Suprapubic skin (tissue), 4 donors: ENCODE measurements around the gene OOSP1.

ENCODE experiments used
- EP300 ChIP-seq: sonication (generic); formaldehyde crosslinking; IDR thresholded peaks from one replicate; pipeline ENCODE4 v1.6.1; 2017; ENCODE audit warnings: antibody characterized with exemption
- POLR2A ChIP-seq, 2 donors: fragments of 450-650 bp; IDR thresholded peaks; one replicate each; pipeline ENCODE4 v1.6.1; 2017; ENCODE audit warnings: antibody characterized with exemption in 2 of 2, mild to moderate bottlenecking in 2 of 2, moderate library complexity in 2 of 2
- POLR2AphosphoS5 ChIP-seq, 3 donors: sonication (generic); formaldehyde crosslinking; IDR thresholded peaks; one replicate each; pipeline ENCODE4 v1.6.1; 2017; ENCODE audit warnings: antibody characterized with exemption in 3 of 3
- TF ChIP-seq, protein P1 (sequence below), 2 donors: fragments of 200-600 bp in 1 of 2; fragments of 450-650 bp in 1 of 2; sonication (generic) in 1 of 2; IDR thresholded peaks; one replicate each; pipeline ENCODE4 v1.5.1; 2016 to 2019; ENCODE audit warnings: antibody characterized with exemption in 2 of 2, mild to moderate bottlenecking in 1 of 2, moderate library complexity in 1 of 2

DNA sequence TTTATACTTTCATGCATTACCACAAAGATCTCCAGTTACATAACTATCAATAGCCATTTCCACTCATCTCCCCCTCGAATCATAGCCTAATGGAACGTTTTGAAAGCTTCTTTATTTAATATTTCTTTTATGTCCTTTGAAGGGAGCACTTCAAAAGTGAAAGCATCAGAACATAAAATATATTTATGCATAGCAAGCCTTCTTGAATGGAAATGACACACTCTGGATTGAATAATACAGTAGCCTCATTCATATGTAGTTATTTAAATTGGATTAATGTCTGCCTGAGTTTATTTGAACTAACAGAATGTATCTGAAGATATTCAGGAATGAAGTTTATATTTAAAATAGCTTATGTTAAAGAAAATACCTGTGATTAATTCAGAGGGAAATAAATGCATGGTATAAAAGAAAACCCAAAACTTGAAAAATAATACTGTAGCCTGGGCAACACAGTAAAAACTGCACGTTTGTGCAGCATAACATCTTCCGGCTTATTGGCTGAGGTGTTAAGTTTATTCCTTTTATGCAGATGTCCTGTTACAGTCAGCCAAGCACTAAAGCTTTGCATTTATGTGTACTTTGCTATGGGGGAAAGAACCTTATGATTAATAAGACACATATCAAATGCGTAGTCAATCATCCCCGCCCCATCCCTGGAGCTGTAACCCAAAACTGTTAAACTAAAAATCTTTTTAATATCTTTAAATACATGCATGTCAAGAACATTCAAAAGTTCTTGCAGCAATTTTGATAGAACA, 37.7 kb upstream of the OOSP1 start:
- TF ChIP-seq, protein P1, sequence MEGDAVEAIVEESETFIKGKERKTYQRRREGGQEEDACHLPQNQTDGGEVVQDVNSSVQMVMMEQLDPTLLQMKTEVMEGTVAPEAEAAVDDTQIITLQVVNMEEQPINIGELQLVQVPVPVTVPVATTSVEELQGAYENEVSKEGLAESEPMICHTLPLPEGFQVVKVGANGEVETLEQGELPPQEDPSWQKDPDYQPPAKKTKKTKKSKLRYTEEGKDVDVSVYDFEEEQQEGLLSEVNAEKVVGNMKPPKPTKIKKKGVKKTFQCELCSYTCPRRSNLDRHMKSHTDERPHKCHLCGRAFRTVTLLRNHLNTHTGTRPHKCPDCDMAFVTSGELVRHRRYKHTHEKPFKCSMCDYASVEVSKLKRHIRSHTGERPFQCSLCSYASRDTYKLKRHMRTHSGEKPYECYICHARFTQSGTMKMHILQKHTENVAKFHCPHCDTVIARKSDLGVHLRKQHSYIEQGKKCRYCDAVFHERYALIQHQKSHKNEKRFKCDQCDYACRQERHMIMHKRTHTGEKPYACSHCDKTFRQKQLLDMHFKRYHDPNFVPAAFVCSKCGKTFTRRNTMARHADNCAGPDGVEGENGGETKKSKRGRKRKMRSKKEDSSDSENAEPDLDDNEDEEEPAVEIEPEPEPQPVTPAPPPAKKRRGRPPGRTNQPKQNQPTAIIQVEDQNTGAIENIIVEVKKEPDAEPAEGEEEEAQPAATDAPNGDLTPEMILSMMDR (IDR thresholded peaks at IDR 0.05) = no peak
- TF ChIP-seq POLR2A (IDR thresholded peaks at IDR 0.05) (no peak), POLR2AphosphoS5 (IDR thresholded peaks at IDR 0.05) (no peak), EP300 (no peak)
